Stimulated activated naive CD4-positive, alpha-beta T cell treated with Interleukin-2 at 50 U/mL for 16 hours (primary cell): ENCODE measurements around the gene FBXO46.

ENCODE experiments used
- DNase-seq: peaks from one replicate; lab custom pipeline; 2025; lab: John Stamatoyannopoulos, UW

The FBXO46 gene, protein sequence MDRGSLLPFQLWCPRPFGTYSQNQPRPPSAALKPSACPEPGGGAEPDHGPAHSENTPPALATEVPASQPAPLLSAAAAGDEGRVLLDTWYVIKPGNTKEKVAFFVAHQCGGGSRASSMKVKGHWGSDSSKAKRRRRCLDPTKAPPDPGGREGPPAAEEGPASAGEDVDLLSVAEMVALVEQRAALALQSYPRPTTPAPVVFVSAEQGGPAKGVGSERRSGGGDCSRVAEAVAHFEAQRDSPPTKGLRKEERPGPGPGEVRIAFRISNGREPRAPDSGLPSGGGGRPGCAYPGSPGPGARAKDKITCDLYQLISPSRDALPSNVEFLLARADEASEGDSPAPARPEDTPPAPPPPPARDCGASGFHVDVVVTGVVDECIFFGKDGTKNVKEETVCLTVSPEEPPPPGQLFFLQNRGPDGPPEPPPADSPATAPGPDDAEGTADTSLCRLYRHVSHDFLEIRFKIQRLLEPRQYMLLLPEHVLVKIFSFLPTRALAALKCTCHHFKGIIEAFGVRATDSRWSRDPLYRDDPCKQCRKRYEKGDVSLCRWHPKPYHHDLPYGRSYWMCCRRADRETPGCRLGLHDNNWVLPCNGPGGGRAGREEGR

GRCh38 chr19:45730368-45731288, at the start of gene FBXO46:
FBXO46 (minus strand) TSS chr19:45730896; CDS start chr19:45713495, 17,401 bp downstream.
- peak; percentile 95 for DNase-seq

DNA sequence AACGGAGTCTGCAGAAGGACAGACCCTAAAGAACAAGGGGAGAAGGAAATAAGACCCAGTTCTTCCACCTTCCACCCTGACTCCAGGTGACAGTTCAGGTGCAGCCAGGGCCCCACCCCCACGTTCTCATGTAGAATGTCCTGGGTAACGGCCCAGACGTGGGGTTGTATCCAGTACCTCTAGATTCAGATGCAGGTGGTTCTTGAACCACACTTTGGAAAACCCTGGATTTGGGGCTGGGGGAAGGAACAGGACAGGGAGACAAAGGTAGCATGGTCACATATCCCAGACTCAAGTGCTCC, 49.4 kb upstream of the FBXO46 start:
- no peak for DNase-seq

- peak; percentile 81 for DNase-seq
These were observed 48.8 kb upstream of the FBXO46 start for GRCh38 chr19:45779231-45780145.

GRCh38 chr19:45778010-45778661, 47.4 kb upstream of the FBXO46 start:
- no peak for DNase-seq

DNA sequence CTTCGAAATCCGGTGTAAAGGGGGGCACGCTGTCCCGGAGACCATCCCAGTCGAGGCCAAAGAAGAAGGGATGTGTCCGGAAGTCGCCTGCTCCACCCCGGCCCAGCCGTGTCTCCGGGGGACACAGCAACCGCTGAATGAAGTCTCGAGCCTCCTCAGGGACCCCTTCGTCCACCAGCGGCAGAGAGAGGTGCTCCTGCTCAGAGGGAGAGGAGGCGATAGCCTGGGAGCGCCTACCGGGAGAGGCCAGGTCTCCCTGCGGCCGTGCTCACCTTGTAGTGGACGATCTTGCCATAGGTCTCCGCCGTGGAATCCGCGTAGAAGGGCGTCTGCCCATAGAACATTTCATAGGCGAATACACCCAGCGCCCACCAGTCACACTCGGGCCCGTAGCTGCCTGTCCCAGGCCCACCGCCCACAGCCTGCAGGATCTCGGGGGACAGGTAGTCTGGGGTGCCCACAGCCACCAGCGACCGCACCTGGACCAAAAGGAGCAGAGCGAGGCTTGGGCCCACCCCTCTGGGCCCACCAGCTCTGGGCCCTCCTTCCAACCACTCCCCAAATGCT, 46.8 kb upstream of the FBXO46 start:
- no peak for DNase-seq

GRCh38 chr19:45774765-45775164, 44.1 kb upstream of the FBXO46 start:
- no peak for DNase-seq

GRCh38 chr19:45773384-45773783, 42.7 kb upstream of the FBXO46 start:
- DNase-seq: no peak

GRCh38 chr19:45772912-45773311, 42.2 kb upstream of the FBXO46 start:
- DNase-seq: no peak

DNA sequence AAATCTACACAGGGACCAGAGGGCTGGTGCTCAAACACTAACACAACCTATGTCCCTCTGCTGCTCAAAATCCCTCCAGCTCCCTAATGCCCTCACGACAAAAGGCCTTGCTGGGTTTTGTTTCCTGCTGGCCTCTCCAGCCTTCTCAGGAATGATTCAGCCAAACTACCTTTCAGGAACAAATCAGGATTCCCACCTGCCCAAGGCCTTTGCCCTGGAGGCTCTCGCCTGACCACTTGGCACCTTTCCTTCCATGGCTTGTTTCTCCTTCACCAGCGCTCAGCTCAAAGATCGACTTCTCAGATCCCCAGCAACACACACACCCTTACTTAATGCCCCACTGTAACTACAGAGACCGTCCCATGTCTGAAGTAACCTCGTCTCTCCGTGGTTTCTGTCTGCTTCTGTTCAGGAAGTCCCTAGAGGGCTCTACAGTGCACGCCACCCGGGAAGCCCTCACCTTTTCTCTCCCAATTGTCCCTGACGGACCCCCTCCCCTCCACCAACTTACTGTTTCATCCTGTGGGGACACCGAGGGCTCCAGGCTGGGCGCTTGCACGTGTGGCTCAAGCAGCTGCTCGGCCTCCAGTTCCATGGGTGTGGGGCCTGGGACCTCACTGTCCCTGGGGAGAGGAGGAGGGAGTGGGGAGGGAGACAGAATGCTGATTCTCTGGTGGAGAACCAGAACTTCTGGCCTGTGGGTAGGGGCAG, 41.6 kb upstream of the FBXO46 start:
- DNase-seq: no peak

GRCh38 chr19:45771311-45771933, 40.7 kb upstream of the FBXO46 start:
- DNase-seq: no peak

GRCh38 chr19:45770192-45771101, 39.8 kb upstream of the FBXO46 start:
- peak; percentile 86 for DNase-seq

GRCh38 chr19:45769821-45770191, 39.1 kb upstream of the FBXO46 start:
- peak; percentile 56 for DNase-seq

DNA sequence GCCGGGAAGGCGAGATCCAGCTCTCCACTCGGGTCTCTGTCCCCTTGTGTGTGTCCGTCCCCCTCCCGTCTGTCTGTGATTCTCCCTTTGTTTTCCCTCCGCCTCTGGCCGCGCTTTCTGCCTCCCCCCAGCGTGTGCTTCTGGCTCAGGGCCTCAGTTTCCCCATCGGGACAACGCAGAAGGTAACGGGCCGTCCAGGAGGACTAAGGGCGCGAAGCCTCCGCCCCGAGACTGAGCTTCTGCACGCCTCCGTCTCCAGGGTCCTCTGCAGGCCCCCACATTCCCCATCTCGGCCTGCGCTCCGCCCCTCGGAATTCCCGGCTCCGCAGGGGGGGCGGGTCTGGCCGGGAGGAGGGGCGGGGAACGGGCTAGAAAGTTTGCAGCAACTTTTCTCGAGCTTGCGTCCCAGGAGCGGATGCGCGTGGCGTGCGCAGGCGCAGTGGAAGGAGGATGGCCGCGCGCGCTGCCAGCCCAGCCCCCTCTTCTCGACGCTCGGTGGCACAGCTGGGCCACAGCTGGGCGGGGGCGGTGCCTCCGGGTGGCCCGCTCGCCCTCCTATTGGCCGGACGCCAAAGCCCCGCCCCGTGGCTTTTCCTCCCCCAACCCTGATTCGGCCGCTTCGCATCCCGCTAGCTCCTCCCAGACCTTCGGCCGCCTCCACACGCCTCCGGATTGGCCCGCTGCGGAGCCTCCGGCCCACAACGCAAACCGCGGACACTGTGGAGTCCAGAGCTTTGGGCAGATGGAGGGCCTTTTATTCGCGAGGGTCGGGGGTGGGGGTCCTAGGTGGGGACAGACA, 38.5 kb upstream of the FBXO46 start, which contains the start of gene SIX5:
SIX5 (minus strand) TSS at position 269 of the 799 bp plus-strand sequence. CDS start 408 bp downstream, outside the sequence.
- peak; percentile 94 for DNase-seq

DNA sequence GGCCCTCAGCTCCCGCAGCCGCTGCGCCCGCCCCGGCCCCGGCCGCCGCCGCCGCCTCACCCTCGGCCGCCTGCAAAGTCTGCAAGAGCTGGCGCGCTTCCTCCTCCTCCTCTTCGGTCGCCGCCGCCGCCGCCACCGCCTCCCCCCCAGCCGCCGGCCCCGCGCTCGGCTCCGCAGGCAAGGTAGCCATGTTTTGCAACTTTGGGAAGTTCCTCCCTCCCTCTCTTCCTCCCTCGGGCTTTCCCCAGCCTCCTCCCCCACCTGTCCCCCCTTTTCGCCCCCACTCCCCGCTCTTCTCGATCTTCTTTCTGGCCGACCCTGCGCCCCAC, 37.9 kb upstream of the FBXO46 start:
- DNase-seq: peak; percentile 24

DNA sequence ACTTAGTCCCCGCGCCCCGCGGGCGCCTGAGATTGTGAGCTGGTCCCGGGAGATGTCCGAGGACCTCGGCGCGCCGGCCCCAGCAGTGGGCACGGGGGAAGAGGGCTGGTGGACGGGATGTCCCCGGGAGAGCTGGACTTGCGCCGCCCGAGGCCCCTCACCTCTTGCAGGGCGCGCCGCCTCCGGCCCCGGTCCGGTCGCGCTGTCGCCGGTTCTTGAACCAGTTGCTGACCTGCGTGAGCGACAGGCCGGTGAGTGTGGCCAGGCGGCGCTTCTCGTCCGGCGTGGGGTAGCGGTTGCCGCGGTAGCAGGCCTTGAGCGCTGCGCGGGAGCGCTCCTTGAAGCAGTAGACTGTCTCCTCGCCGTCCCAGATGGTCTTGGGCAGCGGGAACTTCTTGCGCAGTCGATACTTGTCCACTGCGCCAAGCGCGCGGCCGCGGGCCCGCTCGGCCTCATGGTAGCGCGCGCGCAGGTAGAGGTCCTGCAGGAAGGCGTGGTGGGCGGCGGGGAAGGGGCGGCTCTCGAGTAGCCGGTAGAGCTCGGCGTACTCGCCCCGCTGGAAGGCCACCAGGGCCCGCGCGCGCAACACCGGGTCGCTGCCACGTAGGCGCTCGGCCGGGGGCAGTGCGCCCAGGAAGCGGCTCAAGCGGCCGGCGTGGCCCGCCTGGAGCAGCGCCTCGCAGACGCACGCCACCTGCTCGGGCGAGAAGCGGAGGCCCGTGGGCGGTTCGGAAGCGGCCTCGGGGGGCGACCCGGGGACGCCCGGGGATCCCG, 37.4 kb upstream of the FBXO46 start:
- DNase-seq: no peak

DNA sequence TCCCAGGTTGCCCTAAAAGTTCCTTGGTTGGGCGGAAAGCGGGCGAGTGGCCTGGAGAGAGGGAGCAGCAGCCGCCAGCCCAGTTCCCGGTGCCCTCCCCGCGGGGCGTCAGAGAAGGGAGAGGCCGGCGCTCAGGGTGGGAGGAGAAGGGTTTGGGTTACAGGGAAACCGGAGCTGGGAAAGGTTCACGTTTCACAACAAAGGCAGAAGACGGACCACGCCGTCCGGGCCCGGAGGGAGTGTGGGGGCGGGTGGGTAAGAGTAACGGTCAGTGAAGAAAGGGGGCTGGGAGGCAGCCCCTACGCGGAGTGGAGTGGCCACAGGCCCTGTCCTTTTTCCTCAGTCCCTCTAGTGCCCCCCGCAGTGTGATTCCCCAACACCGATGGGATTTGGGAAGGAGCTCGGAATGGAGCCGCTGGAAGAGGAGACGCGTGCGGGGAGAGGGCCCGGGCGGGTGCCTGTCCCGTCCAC, 36.7 kb upstream of the FBXO46 start:
- DNase-seq: no peak

DNA sequence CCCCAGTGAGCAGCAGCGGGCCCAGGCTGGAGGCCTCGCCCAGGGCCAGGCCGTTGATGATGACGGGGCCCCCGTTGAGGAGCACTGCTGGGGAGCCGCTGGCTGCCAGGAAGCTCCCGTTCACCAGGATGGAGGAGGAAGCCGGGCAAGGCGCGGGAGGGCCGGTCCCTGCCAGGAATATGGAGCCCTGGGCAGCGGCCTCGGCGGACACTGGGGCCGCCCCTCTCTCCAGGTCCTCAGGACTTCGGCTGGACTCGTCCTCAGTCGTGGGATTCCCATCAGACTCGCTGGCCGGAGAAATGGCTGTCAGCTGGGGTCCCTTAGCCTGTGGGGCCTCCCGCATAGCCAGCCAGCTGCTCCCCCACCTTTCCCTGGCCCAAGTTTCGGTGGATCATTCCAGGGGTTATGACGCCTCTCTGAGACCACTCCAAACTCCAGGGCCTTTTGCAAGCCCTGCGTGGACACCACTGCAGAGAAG, 36.2 kb upstream of the FBXO46 start:
- no peak for DNase-seq
